ENCODE measurements around the gene TBL1XR1.
A peak's percentile ranks its signal among the peaks of the same experiment; 100 is the strongest.
"Not testable (repeated sequence)": the region's sequence is repeated elsewhere in the genome, so short reads cannot be mapped to it uniquely, and the experiment has no call there.

The TBL1XR1 gene

GRCh38 chr3:177208223-177208622 lies 10.9 kb upstream of the TBL1XR1 start:
- DNase-seq (ENCODE audit: low spot score) = no peak

GRCh38 chr3:177206936-177207335 lies 9.7 kb upstream of the TBL1XR1 start:
- DNase-seq (ENCODE audit: low spot score) = no peak

- no peak for DNase-seq (ENCODE audit: low spot score)
Measured at GRCh38 chr3:177203689-177204395, 6.6 kb upstream of the TBL1XR1 start.

- not testable (repeated sequence) for DNase-seq (ENCODE audit: low spot score)
Measured at GRCh38 chr3:177203016-177203415, 5.7 kb upstream of the TBL1XR1 start.

- DNase-seq (ENCODE audit: low spot score) = no peak
Measured at GRCh38 chr3:177201700-177202397, 4.6 kb upstream of the TBL1XR1 start.

GRCh38 chr3:177199206-177199760 lies 2.0 kb upstream of the TBL1XR1 start:
- no peak for DNase-seq (ENCODE audit: low spot score)

- DNase-seq (ENCODE audit: low spot score) = no peak
Measured at GRCh38 chr3:177197727-177198460, 612 bp upstream of the TBL1XR1 start.

- peak; percentile 72 for DNase-seq (ENCODE audit: low spot score)
Measured at GRCh38 chr3:177196456-177197040, 734 bp downstream of the TBL1XR1 start.

GRCh38 chr3:177196008-177196455 lies 1.2 kb downstream of the TBL1XR1 start:
- DNase-seq (ENCODE audit: low spot score) = no peak

- no peak for DNase-seq (ENCODE audit: low spot score)
Measured at GRCh38 chr3:177195242-177195991, 1.9 kb downstream of the TBL1XR1 start.

- no peak for DNase-seq (ENCODE audit: low spot score)
Measured at GRCh38 chr3:177194299-177194698, 3.0 kb downstream of the TBL1XR1 start.

GRCh38 chr3:177193688-177194268 lies 3.5 kb downstream of the TBL1XR1 start:
- no peak for DNase-seq (ENCODE audit: low spot score)

- not testable (repeated sequence) for DNase-seq (ENCODE audit: low spot score)
Measured at GRCh38 chr3:177193275-177193674, 4.0 kb downstream of the TBL1XR1 start.

GRCh38 chr3:177190756-177191681 lies 6.3 kb downstream of the TBL1XR1 start:
- no peak for DNase-seq (ENCODE audit: low spot score)

GRCh38 chr3:177190184-177190583 lies 7.1 kb downstream of the TBL1XR1 start:
- DNase-seq (ENCODE audit: low spot score) = not testable (repeated sequence)

- not testable (repeated sequence) for DNase-seq (ENCODE audit: low spot score)
Measured at GRCh38 chr3:177188325-177188724, 9.0 kb downstream of the TBL1XR1 start.

- no peak for DNase-seq (ENCODE audit: low spot score)
Measured at GRCh38 chr3:177186306-177186705, 11.0 kb downstream of the TBL1XR1 start.

GRCh38 chr3:177185035-177185574 lies 12.2 kb downstream of the TBL1XR1 start:
- no peak for DNase-seq (ENCODE audit: low spot score)

GRCh38 chr3:177184602-177185001 lies 12.7 kb downstream of the TBL1XR1 start:
- DNase-seq (ENCODE audit: low spot score) = not testable (repeated sequence)

- DNase-seq (ENCODE audit: low spot score) = no peak
Measured at GRCh38 chr3:177182352-177182751, 14.9 kb downstream of the TBL1XR1 start.

Data from D341Med (cell line).